Endothelial cell of umbilical vein (primary cell): ENCODE measurements around the gene ZCWPW1.

Experiments
- EZH2 ChIP-seq: IDR thresholded peaks from 2 replicates; pipeline ENCODE4 v1.6.1; 2012; ENCODE audit warnings: borderline replicate concordance, low read depth, mild to moderate bottlenecking, moderate library complexity, low read length, inconsistent platforms; ENCODE audit not compliant: severe bottlenecking
- JUN ChIP-seq: IDR thresholded peaks from 2 replicates; pipeline ENCODE4 v1.6.1; 2011; ENCODE audit warnings: borderline replicate concordance, low read depth; ENCODE audit not compliant: insufficient read length, insufficient read depth
- POLR2A ChIP-seq: IDR thresholded peaks from 2 replicates; pipeline ENCODE4 v1.6.1; 2012; ENCODE audit warnings: low read depth, mild to moderate bottlenecking, control low read depth, low read length
- POLR2AphosphoS5 ChIP-seq: IDR thresholded peaks from 2 replicates; pipeline ENCODE4 v1.6.1; 2012; ENCODE audit warnings: low read depth, mild to moderate bottlenecking, control low read depth, low read length, moderate library complexity; ENCODE audit not compliant: insufficient read depth
- TF ChIP-seq, protein P1 (sequence below), 2 donors: IDR thresholded peaks; 1 replicate in 1 of 2; 2 replicates in 1 of 2; pipeline ENCODE4 v1.5.1; 2011; ENCODE audit warnings: low read length in 2 of 2, mild to moderate bottlenecking in 2 of 2, moderate library complexity in 2 of 2, control low read depth in 1 of 2, inconsistent platforms in 1 of 2, low read depth in 1 of 2; ENCODE audit not compliant: insufficient read depth in 1 of 2; ENCODE audit errors: extremely low read depth in 1 of 2
- TF ChIP-seq, protein P2 (sequence below): IDR thresholded peaks from 2 replicates; pipeline ENCODE4 v1.6.1; 2011; ENCODE audit not compliant: insufficient read depth, insufficient read length

DNA sequence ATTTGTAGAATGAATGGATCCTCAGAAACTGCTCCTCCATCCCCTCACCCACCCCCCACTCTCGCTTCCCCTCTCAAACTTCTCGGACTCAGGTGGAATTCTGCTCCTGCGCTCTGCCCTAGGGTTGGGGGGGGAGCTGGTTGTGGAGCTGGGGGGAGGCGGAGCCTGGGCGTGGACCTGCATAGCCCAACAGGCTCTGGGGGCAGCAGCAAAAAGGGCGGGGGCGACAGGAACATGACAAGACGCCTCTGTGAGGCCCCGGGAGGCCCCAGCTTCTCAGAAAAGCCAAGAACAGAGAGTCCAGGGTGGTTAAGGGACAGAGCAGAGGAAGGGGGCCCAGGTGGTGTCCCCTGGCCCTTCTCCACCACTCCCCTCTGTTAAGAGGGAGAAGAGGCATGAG, 47.0 kb upstream of the ZCWPW1 start:
- TF ChIP-seq POLR2A (no peak), POLR2AphosphoS5 (no peak), EZH2 (no peak), JUN (no peak)
- TF ChIP-seq, protein P1, sequence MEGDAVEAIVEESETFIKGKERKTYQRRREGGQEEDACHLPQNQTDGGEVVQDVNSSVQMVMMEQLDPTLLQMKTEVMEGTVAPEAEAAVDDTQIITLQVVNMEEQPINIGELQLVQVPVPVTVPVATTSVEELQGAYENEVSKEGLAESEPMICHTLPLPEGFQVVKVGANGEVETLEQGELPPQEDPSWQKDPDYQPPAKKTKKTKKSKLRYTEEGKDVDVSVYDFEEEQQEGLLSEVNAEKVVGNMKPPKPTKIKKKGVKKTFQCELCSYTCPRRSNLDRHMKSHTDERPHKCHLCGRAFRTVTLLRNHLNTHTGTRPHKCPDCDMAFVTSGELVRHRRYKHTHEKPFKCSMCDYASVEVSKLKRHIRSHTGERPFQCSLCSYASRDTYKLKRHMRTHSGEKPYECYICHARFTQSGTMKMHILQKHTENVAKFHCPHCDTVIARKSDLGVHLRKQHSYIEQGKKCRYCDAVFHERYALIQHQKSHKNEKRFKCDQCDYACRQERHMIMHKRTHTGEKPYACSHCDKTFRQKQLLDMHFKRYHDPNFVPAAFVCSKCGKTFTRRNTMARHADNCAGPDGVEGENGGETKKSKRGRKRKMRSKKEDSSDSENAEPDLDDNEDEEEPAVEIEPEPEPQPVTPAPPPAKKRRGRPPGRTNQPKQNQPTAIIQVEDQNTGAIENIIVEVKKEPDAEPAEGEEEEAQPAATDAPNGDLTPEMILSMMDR (IDR thresholded peaks at IDR 0.05; ENCODE audit: extremely low read depth in 1 of 2, insufficient read depth in 1 of 2, low read depth in 1 of 2, low read length in 2 of 2), result no peak
- TF ChIP-seq, protein P2, sequence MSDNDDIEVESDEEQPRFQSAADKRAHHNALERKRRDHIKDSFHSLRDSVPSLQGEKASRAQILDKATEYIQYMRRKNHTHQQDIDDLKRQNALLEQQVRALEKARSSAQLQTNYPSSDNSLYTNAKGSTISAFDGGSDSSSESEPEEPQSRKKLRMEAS, result no peak
